Measurements from ENCODE around the gene ANKRD12. TPM values are rescaled to one million over a fixed set of nuclear protein-coding genes. Genes with fewer than 3 reads are reported as not detected.

ANKRD12 gene
- total RNA-seq, 1 experiment from 2014 or later = 43.4 TPM

DNA sequence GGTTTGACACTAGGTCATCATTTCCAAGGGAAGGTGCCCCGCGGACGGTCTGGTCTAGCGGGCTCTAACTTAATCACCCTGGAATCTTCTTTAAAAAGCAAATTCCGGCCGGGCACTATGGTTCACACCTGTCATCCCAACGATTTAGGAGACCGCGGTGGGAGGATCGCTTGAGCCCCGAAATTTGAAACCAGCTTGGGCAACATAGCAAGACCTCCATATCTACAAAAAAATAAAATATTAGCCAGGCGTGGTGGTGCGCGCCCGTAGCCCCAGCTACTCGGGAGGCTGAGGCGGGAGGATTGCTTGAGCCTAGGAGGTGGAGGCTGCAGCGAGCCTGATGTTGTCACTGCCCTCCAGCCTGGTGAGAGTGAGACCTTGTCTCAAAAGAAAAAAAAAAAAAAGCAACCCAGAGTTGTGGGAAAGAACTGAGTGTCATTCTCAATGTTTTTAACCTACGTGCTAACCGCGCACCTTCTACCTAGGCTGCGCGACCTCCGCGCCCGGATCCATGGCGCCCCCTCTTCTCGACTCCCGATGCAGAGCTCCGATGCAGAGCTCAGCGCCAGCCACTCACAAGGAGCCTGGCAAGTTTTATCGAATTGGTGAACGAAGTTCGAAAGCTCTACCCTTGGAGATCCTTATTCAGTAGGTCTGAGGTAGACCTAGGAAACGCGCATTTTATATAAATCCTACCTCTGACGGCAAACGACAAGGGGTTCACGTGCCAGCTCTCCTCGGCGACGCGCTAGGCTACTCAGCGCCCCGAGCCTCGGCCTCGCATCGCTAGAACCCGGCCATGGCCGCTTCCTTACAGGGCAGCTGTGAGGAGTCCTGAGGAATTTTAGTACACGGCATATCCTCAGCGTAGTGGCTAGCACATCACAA is 197.1 kb downstream of the ANKRD12 start (continued):
- TF ChIP-seq, protein P1, sequence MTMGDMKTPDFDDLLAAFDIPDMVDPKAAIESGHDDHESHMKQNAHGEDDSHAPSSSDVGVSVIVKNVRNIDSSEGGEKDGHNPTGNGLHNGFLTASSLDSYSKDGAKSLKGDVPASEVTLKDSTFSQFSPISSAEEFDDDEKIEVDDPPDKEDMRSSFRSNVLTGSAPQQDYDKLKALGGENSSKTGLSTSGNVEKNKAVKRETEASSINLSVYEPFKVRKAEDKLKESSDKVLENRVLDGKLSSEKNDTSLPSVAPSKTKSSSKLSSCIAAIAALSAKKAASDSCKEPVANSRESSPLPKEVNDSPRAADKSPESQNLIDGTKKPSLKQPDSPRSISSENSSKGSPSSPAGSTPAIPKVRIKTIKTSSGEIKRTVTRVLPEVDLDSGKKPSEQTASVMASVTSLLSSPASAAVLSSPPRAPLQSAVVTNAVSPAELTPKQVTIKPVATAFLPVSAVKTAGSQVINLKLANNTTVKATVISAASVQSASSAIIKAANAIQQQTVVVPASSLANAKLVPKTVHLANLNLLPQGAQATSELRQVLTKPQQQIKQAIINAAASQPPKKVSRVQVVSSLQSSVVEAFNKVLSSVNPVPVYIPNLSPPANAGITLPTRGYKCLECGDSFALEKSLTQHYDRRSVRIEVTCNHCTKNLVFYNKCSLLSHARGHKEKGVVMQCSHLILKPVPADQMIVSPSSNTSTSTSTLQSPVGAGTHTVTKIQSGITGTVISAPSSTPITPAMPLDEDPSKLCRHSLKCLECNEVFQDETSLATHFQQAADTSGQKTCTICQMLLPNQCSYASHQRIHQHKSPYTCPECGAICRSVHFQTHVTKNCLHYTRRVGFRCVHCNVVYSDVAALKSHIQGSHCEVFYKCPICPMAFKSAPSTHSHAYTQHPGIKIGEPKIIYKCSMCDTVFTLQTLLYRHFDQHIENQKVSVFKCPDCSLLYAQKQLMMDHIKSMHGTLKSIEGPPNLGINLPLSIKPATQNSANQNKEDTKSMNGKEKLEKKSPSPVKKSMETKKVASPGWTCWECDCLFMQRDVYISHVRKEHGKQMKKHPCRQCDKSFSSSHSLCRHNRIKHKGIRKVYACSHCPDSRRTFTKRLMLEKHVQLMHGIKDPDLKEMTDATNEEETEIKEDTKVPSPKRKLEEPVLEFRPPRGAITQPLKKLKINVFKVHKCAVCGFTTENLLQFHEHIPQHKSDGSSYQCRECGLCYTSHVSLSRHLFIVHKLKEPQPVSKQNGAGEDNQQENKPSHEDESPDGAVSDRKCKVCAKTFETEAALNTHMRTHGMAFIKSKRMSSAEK (CRISPR knock-in tag; IDR thresholded peaks at IDR 0.05; ENCODE audit: borderline replicate concordance) = no peak
- TF ChIP-seq KAT7 (CRISPR knock-in tag; IDR thresholded peaks at IDR 0.05; ENCODE audit: borderline replicate concordance) (no peak), NR1H2 (CRISPR knock-in tag; IDR thresholded peaks at IDR 0.05) (no peak), ZNF671 (CRISPR knock-in tag; IDR thresholded peaks at IDR 0.05) (no peak), ZNF121 (CRISPR knock-in tag; IDR thresholded peaks at IDR 0.05) (no peak), RELA (CRISPR knock-in tag; IDR thresholded peaks at IDR 0.05; ENCODE audit: borderline replicate concordance) (no peak), GABPB1 (CRISPR knock-in tag; IDR thresholded peaks at IDR 0.05) (no peak)
- TF ChIP-seq, protein P2, sequence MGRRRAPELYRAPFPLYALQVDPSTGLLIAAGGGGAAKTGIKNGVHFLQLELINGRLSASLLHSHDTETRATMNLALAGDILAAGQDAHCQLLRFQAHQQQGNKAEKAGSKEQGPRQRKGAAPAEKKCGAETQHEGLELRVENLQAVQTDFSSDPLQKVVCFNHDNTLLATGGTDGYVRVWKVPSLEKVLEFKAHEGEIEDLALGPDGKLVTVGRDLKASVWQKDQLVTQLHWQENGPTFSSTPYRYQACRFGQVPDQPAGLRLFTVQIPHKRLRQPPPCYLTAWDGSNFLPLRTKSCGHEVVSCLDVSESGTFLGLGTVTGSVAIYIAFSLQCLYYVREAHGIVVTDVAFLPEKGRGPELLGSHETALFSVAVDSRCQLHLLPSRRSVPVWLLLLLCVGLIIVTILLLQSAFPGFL (CRISPR knock-in tag; IDR thresholded peaks at IDR 0.05; ENCODE audit: borderline replicate concordance) = no peak
- TF ChIP-seq, protein P3, sequence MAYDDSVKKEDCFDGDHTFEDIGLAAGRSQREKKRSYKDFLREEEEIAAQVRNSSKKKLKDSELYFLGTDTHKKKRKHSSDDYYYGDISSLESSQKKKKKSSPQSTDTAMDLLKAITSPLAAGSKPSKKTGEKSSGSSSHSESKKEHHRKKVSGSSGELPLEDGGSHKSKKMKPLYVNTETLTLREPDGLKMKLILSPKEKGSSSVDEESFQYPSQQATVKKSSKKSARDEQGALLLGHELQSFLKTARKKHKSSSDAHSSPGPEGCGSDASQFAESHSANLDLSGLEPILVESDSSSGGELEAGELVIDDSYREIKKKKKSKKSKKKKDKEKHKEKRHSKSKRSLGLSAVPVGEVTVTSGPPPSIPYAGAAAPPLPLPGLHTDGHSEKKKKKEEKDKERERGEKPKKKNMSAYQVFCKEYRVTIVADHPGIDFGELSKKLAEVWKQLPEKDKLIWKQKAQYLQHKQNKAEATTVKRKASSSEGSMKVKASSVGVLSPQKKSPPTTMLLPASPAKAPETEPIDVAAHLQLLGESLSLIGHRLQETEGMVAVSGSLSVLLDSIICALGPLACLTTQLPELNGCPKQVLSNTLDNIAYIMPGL (CRISPR knock-in tag; IDR thresholded peaks at IDR 0.05) = 0 out of 2 replicates have a peak, but pooled peaks have one; percentile 31
- TF ChIP-seq, protein P4, sequence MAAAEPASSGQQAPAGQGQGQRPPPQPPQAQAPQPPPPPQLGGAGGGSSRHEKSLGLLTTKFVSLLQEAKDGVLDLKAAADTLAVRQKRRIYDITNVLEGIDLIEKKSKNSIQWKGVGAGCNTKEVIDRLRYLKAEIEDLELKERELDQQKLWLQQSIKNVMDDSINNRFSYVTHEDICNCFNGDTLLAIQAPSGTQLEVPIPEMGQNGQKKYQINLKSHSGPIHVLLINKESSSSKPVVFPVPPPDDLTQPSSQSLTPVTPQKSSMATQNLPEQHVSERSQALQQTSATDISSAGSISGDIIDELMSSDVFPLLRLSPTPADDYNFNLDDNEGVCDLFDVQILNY (CRISPR knock-in tag; IDR thresholded peaks at IDR 0.05) = peak; percentile 61; the same call in 1 of the 2 replicates
- TF ChIP-seq, protein P5, sequence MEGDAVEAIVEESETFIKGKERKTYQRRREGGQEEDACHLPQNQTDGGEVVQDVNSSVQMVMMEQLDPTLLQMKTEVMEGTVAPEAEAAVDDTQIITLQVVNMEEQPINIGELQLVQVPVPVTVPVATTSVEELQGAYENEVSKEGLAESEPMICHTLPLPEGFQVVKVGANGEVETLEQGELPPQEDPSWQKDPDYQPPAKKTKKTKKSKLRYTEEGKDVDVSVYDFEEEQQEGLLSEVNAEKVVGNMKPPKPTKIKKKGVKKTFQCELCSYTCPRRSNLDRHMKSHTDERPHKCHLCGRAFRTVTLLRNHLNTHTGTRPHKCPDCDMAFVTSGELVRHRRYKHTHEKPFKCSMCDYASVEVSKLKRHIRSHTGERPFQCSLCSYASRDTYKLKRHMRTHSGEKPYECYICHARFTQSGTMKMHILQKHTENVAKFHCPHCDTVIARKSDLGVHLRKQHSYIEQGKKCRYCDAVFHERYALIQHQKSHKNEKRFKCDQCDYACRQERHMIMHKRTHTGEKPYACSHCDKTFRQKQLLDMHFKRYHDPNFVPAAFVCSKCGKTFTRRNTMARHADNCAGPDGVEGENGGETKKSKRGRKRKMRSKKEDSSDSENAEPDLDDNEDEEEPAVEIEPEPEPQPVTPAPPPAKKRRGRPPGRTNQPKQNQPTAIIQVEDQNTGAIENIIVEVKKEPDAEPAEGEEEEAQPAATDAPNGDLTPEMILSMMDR (IDR thresholded peaks at IDR 0.05) = no peak
- TF ChIP-seq, protein P6, sequence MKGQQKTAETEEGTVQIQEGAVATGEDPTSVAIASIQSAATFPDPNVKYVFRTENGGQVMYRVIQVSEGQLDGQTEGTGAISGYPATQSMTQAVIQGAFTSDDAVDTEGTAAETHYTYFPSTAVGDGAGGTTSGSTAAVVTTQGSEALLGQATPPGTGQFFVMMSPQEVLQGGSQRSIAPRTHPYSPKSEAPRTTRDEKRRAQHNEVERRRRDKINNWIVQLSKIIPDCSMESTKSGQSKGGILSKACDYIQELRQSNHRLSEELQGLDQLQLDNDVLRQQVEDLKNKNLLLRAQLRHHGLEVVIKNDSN (CRISPR knock-in tag; IDR thresholded peaks at IDR 0.05) = no peak
- TF ChIP-seq, protein P7, sequence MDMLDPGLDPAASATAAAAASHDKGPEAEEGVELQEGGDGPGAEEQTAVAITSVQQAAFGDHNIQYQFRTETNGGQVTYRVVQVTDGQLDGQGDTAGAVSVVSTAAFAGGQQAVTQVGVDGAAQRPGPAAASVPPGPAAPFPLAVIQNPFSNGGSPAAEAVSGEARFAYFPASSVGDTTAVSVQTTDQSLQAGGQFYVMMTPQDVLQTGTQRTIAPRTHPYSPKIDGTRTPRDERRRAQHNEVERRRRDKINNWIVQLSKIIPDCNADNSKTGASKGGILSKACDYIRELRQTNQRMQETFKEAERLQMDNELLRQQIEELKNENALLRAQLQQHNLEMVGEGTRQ (CRISPR knock-in tag; IDR thresholded peaks at IDR 0.05) = no peak
- TF ChIP-seq, protein P8, sequence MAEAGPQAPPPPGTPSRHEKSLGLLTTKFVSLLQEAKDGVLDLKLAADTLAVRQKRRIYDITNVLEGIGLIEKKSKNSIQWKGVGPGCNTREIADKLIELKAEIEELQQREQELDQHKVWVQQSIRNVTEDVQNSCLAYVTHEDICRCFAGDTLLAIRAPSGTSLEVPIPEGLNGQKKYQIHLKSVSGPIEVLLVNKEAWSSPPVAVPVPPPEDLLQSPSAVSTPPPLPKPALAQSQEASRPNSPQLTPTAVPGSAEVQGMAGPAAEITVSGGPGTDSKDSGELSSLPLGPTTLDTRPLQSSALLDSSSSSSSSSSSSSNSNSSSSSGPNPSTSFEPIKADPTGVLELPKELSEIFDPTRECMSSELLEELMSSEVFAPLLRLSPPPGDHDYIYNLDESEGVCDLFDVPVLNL (CRISPR knock-in tag; IDR thresholded peaks at IDR 0.05; ENCODE audit: borderline replicate concordance, low read depth) = no peak
- TF ChIP-seq, protein P9, sequence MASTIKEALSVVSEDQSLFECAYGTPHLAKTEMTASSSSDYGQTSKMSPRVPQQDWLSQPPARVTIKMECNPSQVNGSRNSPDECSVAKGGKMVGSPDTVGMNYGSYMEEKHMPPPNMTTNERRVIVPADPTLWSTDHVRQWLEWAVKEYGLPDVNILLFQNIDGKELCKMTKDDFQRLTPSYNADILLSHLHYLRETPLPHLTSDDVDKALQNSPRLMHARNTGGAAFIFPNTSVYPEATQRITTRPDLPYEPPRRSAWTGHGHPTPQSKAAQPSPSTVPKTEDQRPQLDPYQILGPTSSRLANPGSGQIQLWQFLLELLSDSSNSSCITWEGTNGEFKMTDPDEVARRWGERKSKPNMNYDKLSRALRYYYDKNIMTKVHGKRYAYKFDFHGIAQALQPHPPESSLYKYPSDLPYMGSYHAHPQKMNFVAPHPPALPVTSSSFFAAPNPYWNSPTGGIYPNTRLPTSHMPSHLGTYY (CRISPR knock-in tag; IDR thresholded peaks at IDR 0.05) = no peak
